22Rv1 (cell line): ENCODE results near the gene ATR.
"Not testable (repeated sequence)": the region's sequence is repeated elsewhere in the genome, so short reads cannot be mapped to it uniquely, and the experiment has no call there.

Experiments used
- H3K27ac ChIP-seq: fragments of 450-650 bp; 2 replicates; pipeline ENCODE4 v1.5.1; 2017
- CTCF ChIP-seq: fragments of 450-650 bp; IDR thresholded peaks from 2 replicates; pipeline ENCODE4 v1.5.1; 2017; ENCODE audit warnings: mild to moderate bottlenecking
- ZFX ChIP-seq: fragments of 450-650 bp; IDR thresholded peaks from 2 replicates; pipeline ENCODE4 v1.6.1; 2017; ENCODE audit warnings: antibody characterized with exemption, borderline replicate concordance

The ATR gene

GRCh38 chr3:142568393-142569017 is 10.0 kb downstream of the ATR start:
- TF ChIP-seq CTCF (no peak), ZFX (no peak)
- no peak overlapping the region for H3K27ac ChIP-seq

DNA sequence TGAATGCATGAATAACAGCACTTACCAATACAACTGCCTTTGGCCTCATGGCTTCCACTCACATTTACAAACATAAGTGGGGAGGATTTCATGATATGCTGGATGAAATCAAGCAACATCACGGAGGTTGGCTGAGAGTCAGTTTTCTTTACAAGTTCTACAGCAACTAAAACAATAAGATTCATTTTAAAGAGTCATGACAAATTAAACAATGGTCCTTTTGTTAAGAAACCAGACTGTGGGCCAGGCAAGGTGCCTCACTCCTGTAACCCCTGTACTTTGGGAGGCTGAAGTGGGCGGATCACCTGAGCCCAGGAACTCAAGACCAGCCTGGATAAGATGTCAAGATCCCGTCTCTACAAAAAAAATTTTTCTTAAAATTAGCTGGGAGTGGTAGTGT is 12.4 kb downstream of the ATR start:
- no peak overlapping the region for H3K27ac ChIP-seq
- TF ChIP-seq ZFX (no peak), CTCF (no peak)

DNA sequence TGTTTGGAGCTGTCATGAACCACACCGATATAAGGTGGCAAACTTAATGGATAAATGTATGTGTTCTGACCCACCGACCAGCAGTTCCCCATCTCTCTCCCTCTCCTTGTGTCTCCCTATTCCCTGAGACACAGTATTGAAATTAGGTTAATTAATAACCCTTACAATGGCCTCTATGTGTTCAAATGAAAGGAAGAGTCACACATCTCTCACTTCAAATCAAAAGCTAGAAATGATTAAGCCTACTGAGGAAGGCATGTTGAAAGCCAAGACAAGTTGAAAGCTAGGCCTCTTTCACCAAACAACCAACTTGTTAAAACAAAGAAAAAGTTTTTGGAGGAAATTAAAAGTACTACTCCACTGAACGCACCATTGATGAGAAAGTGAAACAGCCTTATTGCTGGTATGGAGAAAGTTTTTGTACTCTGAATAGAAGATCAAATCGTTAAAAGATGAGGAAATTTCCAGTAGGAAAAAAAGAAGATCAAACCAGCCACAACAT is 15.0 kb downstream of the ATR start:
- TF ChIP-seq ZFX, result no peak
- TF ChIP-seq CTCF, result no peak
- no peak overlapping the region for H3K27ac ChIP-seq

DNA sequence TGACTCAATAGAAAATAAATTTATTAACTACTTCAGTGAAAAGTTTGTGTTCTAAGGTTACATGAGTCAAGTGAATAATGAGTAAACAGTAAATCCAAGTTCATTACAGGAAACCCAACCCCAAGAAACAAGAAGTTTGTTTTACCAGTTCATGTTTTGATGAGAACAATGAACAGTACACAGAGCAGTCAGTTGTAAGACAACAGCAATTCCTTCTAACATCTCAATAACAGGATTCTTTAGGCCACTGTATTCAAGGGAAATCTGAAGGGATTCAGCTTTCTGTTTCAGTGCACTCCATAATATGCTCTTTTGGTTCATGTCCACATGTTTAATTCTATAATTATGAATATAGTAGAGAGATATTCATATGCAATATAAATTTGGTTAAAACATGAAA is 18.4 kb downstream of the ATR start:
- H3K27ac ChIP-seq, result no peak overlapping the region
- TF ChIP-seq CTCF (no peak), ZFX (no peak)

GRCh38 chr3:142553741-142554140 is 24.8 kb downstream of the ATR start:
- no peak overlapping the region for H3K27ac ChIP-seq
- TF ChIP-seq ZFX (no peak), CTCF (no peak)

- H3K27ac ChIP-seq, result not testable (repeated sequence)
These were observed 26.0 kb downstream of the ATR start for GRCh38 chr3:142552579-142552978.

DNA sequence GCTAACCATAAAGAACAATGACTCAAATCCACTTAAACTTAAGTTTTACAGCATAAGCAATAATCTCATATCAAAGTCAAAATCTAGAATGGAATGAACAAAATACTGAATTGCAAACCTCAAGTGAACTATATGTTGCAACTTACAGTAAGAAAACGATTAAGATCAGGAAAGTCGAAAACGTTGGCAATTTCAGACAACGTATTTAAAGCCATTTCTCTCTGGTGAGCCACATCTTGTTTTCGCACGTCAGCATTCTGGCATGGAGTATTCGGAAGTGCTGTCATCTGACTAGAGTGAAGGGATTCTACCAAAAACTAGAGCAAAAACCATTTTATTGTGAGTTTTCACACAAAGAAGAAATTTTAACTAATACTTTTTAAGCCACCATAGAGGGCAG is 28.5 kb downstream of the ATR start:
- H3K27ac ChIP-seq, result no peak overlapping the region
- no peak for TF ChIP-seq CTCF
- TF ChIP-seq ZFX, result no peak

DNA sequence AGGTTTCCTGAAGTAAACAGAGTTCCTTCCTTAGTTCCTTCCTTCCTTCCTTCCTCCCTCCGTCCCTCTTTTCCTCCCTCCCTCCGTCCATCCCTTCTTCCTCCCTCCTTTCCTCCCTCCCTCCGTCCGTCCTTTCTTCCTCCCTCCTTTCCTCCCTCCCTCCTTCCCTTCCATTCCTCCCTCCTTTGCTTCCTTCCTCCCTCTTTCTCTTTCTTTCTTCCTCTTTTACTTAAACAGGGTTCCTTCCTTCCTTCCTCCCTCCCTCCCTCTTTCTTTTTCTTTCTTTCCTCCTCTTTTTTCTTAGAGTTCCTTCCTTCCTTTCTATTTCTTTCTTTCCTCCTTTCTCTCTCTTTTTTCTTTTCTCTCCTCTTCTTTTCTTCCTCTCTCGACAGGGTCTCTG is 35.2 kb downstream of the ATR start:
- no peak overlapping the region for H3K27ac ChIP-seq
- TF ChIP-seq ZFX (no peak), CTCF (no peak)
